ENCODE data around the gene KCNJ8. TPM values are rescaled to one million over a fixed set of nuclear protein-coding genes. Genes with fewer than 3 reads are reported as not detected.

The KCNJ8 gene
- total RNA-seq (10 to 100 TPM in 3 of 5 donors, not detected in 2; 10.6 to 19.6 (median 16.7) TPM), polyA plus RNA-seq (1 to 10 TPM; 5.7 to 7.2 (median 5.8) TPM)
- long read RNA-seq, donor 1, partial matches to known transcripts = 0 of 2 reads
- long read RNA-seq, donor 1, other reads (novel, unspliced or antisense) = 0 of 2 reads
- long read RNA-seq, donor 2, partial matches to known transcripts = 0 of 1 reads
- long read RNA-seq, donor 2, other reads (novel, unspliced or antisense) = 0 of 1 reads
- long read RNA-seq, donor 3 = 0 reads
- long read RNA-seq, donor 4 = 0 reads
- long read RNA-seq, donor 5, partial matches to known transcripts = 0 of 3 reads
- long read RNA-seq, donor 5, other reads (novel, unspliced or antisense) = 0 of 3 reads
- long read RNA-seq, donor 6, transcript KCNJ8-201 (3 exons, 2,389 nt) = major isoform, 8 of 8 reads
- long read RNA-seq, donor 6, partial matches to known transcripts = 0 of 8 reads
- long read RNA-seq, donor 6, other reads (novel, unspliced or antisense) = 0 of 8 reads
- long read RNA-seq, donor 7, transcript KCNJ8-201 (3 exons, 2,389 nt) = major isoform, 6 of 6 reads
- long read RNA-seq, donor 7, partial matches to known transcripts = 0 of 6 reads
- long read RNA-seq, donor 7, other reads (novel, unspliced or antisense) = 0 of 6 reads
- long read RNA-seq, donor 8, partial matches to known transcripts = 0 of 2 reads
- long read RNA-seq, donor 8, other reads (novel, unspliced or antisense) = 0 of 2 reads
- long read RNA-seq, donor 9 = 0 reads
- long read RNA-seq, donor 10, partial matches to known transcripts = 0 of 2 reads
- long read RNA-seq, donor 10, other reads (novel, unspliced or antisense) = 0 of 2 reads

DNA sequence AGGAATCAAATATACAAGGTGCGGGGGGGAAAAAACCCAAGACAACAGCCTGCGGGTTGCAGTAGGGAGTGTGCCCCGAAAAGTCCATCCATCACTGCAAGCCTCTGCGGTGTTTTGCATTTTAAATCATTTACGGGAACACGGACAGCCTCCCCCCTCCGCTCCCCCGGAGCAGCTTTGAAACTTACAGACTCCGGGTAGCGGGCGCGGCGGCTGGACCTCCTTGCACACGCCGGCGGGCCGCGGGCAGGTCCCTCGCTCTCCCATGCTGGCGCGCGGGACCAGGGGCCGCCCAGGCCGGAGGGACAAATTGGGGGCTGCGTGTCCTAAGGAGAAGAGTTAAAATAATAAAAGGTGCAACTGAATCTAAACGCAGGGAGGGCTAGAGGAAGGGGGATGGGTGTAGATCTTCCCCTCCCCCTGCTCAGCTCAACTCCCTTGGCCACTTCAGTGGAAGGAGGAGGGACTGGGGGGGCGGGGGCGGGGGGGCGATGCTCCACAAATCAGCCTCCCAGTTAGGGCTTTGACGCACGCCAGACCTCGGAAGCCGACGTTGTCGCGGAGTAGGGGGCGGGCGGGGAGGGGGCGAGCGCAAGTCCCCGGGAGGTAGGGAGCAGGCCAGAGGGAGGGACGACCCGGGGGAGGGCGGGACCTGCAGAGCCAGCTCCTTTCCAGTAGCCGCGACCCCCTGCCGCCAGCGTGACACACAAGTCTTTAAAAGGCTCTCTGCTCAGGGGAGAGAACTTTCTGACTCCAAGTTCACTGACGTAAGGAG lies at the start of gene KCNJ8:
Gene KCNJ8 (minus strand): TSS at position 349 of the 775 bp plus-strand sequence. CDS start 1,090 bp downstream, outside the sequence.
- intact Hi-C loops (cut with DNase I; ENCODE audit: low total_unique reads) = no loop called here
- peaks cover 0 to 31% (median 17%) of the 10 kb centered on the region in 4 donors for H3K4me1 ChIP-seq
- H3K36me3 ChIP-seq = peaks cover 0 to 1% (median 0%) of the 10 kb centered on the region in 4 donors
- WGBS, 5 donors = 0 to 3% (median 1%) methylated on average over 43 to 49 of the region's 49 CpGs
- H3K27me3 ChIP-seq = peaks cover 0 to 26% (median 10%) of the 10 kb centered on the region in 3 donors
- H3K9me3 ChIP-seq = no peaks in the 10 kb centered on the region
- H3K27ac ChIP-seq = peak within 1 kb of the TSS; percentile 81 to 92 (median 84)
- TF ChIP-seq POLR2AphosphoS5 (IDR thresholded peaks at IDR 0.05) (peak; percentile 10 to 47 (median 33)), EP300 (IDR thresholded peaks at IDR 0.05) (peak; percentile 44)
- TF ChIP-seq, protein P1, sequence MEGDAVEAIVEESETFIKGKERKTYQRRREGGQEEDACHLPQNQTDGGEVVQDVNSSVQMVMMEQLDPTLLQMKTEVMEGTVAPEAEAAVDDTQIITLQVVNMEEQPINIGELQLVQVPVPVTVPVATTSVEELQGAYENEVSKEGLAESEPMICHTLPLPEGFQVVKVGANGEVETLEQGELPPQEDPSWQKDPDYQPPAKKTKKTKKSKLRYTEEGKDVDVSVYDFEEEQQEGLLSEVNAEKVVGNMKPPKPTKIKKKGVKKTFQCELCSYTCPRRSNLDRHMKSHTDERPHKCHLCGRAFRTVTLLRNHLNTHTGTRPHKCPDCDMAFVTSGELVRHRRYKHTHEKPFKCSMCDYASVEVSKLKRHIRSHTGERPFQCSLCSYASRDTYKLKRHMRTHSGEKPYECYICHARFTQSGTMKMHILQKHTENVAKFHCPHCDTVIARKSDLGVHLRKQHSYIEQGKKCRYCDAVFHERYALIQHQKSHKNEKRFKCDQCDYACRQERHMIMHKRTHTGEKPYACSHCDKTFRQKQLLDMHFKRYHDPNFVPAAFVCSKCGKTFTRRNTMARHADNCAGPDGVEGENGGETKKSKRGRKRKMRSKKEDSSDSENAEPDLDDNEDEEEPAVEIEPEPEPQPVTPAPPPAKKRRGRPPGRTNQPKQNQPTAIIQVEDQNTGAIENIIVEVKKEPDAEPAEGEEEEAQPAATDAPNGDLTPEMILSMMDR (IDR thresholded peaks at IDR 0.05) = no peak
- DNase-seq = peak; percentile 39 to 92
- peak within 1 kb of the TSS; percentile 56 to 60 (median 57) for H3K4me3 ChIP-seq

DNA sequence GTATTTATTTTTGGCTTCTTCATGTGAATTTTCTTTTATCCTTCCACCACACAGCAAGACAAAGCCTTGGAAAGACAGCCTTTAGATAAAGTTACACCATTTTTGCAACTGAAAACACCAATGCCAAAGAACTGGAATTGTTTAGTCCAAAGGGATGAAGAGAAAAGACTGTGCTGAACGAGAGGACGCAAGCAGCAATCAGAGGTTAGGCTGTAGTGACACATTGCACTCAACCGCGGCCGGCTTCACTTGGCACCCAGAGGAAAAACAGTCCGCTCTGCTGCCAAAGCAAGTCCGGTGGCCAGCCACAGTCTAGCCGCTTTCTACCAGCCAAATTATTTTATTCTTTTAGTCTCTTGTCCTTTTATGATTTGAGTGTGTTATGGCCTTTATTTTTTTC lies 49.1 kb upstream of the KCNJ8 start:
- Histone ChIP-seq H3K36me3 (no peaks in the 10 kb centered on the region), H3K27ac (peak overlapping the region in 3 of 5 donors; percentile 3 to 38 (median 25)), H3K9me3 (no peaks in the 10 kb centered on the region), H3K4me1 (peaks cover 0 to 44% (median 27%) of the 10 kb centered on the region in 4 donors), H3K27me3 (no peaks in the 10 kb centered on the region), H3K4me3 (no peak overlapping the region)
- intact Hi-C loops (cut with DNase I; ENCODE audit: low total_unique reads) = no loop called here
- WGBS, 5 donors = 66 to 82% (median 79%) methylated on average over 8 of the region's 8 CpGs
- TF ChIP-seq POLR2A (IDR thresholded peaks at IDR 0.05) = no peak
- no peak for TF ChIP-seq EP300 (IDR thresholded peaks at IDR 0.05)
- peak in 1 of 3 donors; percentile 8 for TF ChIP-seq POLR2AphosphoS5 (IDR thresholded peaks at IDR 0.05)
- TF ChIP-seq, protein P1 (IDR thresholded peaks at IDR 0.05) = no peak
- DNase-seq = no peak

DNA sequence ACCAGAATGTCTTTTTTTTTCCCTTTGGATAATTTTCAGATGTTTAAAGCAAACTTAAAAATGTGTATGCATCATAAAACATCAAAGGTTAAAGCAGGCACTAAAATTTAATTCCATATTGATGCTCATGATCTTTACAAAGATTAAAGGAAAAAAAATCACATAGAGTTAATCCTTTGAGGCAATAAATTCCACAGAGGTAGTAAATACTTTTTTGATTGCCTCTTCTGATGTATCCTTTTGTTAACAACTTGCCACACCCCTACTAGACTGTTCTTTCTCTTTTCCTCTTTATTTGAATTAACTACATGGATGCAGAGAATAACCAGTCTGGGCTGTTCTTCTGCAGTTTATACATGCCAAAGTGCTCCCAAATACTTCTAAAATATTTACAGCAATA lies 45.2 kb upstream of the KCNJ8 start:
- Histone ChIP-seq H3K4me1 (peaks cover 0 to 21% (median 5%) of the 10 kb centered on the region in 4 donors), H3K27me3 (no peaks in the 10 kb centered on the region), H3K4me3 (no peak overlapping the region), H3K36me3 (peaks cover 0 to 3% (median 0%) of the 10 kb centered on the region in 4 donors), H3K27ac (no peak overlapping the region), H3K9me3 (no peaks in the 10 kb centered on the region)
- intact Hi-C loops (cut with DNase I; ENCODE audit: low total_unique reads) = no loop called here
- no peak for TF ChIP-seq EP300 (IDR thresholded peaks at IDR 0.05)
- TF ChIP-seq, protein P1 (IDR thresholded peaks at IDR 0.05) = no peak
- no peak for TF ChIP-seq POLR2A (IDR thresholded peaks at IDR 0.05)
- TF ChIP-seq POLR2AphosphoS5 (IDR thresholded peaks at IDR 0.05) = no peak
- no peak for DNase-seq

DNA sequence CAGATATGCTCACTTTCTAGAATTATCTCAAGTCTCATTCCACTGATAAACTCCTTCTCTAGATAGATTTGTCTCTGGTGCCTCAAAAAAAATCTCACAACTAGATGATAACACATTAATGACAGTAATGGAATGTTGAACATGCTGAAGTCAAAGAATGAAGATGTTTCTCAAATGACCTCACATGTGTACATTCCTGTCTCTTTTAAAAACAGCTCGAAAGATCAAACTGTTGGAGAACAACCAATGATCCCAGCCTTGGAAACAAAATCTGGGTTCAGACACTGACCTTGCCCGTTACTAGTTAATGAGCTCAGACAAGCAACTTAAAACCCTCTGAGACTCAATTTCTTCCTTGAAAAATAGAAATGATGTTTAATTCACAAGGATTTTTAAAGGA lies 44.7 kb upstream of the KCNJ8 start:
- TF ChIP-seq EP300 (IDR thresholded peaks at IDR 0.05) = no peak
- TF ChIP-seq, protein P1 (IDR thresholded peaks at IDR 0.05) = no peak
- TF ChIP-seq POLR2AphosphoS5 (IDR thresholded peaks at IDR 0.05) = no peak
- no peak for TF ChIP-seq POLR2A (IDR thresholded peaks at IDR 0.05)
- peak in 1 of 2 donors; percentile 26 for DNase-seq
- no peaks in the 10 kb centered on the region for H3K27me3 ChIP-seq
- H3K4me3 ChIP-seq = no peak overlapping the region
- 20 to 25% (median 22%) methylated on average over 2 of the region's 2 CpGs for WGBS, 5 donors
- H3K4me1 ChIP-seq = peaks cover 0 to 21% (median 5%) of the 10 kb centered on the region in 4 donors
- peaks cover 0 to 3% (median 0%) of the 10 kb centered on the region in 4 donors for H3K36me3 ChIP-seq
- intact Hi-C loops (cut with DNase I; ENCODE audit: low total_unique reads) = no loop called here
- H3K27ac ChIP-seq = peak overlapping the region in 1 of 5 donors; percentile 26
- no peaks in the 10 kb centered on the region for H3K9me3 ChIP-seq
